ENCODE results near the gene LEFTY2. TPM values are rescaled to one million over a fixed set of nuclear protein-coding genes. Genes with fewer than 3 reads are reported as not detected.
"Not testable (repeated sequence)": the region's sequence is repeated elsewhere in the genome, so short reads cannot be mapped to it uniquely, and the experiment has no call there.

Gene LEFTY2
- total RNA-seq, 2 donors from 2014 or later = 7.9 TPM; not detected in 1

DNA sequence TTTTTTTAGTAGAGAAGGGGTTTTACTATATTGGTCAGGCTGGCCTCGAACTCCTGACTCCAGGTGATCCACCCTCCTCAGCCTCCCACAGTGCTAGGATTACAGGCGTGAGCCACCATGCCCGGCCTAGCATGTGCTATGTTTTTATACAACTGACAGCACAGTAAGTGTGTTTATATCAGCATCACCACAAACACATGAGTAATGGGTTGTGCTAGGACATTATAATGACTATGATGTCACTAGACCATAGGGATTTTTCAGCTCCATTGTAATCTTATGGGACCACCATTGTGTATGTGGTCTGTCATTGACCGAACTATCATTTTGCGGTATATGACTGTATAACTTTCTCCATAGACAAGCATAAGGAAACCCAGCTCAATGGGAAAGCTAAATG, 6.3 kb downstream of the LEFTY2 start:
- Histone ChIP-seq H3K36me3 (no peaks in the 10 kb centered on the region), H3K27me3 (replicated peaks; ENCODE audit: insufficient read depth) (no peaks in the 10 kb centered on the region), H3K4me3 (no peak overlapping the region), H3K27ac (no peak overlapping the region), H3K9me3 (no peaks in the 10 kb centered on the region), H3K4me1 (replicated peaks) (no peaks in the 10 kb centered on the region)
- 97% methylated on average over 5 of the region's 5 CpGs for WGBS
- intact Hi-C loops (cut with DNase I) = no loop called here
- no peak for DNase-seq (ENCODE audit: low spot score)
- TF ChIP-seq, protein P1, sequence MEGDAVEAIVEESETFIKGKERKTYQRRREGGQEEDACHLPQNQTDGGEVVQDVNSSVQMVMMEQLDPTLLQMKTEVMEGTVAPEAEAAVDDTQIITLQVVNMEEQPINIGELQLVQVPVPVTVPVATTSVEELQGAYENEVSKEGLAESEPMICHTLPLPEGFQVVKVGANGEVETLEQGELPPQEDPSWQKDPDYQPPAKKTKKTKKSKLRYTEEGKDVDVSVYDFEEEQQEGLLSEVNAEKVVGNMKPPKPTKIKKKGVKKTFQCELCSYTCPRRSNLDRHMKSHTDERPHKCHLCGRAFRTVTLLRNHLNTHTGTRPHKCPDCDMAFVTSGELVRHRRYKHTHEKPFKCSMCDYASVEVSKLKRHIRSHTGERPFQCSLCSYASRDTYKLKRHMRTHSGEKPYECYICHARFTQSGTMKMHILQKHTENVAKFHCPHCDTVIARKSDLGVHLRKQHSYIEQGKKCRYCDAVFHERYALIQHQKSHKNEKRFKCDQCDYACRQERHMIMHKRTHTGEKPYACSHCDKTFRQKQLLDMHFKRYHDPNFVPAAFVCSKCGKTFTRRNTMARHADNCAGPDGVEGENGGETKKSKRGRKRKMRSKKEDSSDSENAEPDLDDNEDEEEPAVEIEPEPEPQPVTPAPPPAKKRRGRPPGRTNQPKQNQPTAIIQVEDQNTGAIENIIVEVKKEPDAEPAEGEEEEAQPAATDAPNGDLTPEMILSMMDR (IDR thresholded peaks at IDR 0.05) = no peak
- TF ChIP-seq POLR2AphosphoS5 (IDR thresholded peaks at IDR 0.05) = no peak
- no peak for TF ChIP-seq POLR2A (IDR thresholded peaks at IDR 0.05)

- intact Hi-C loops (cut with DNase I) = no loop called here
- no peak for DNase-seq (ENCODE audit: low spot score)
- H3K27ac ChIP-seq = no peak overlapping the region
- H3K36me3 ChIP-seq = no peaks in the 10 kb centered on the region
- no peaks in the 10 kb centered on the region for H3K9me3 ChIP-seq
- no peaks in the 10 kb centered on the region for H3K4me1 ChIP-seq (replicated peaks)
- 88% methylated on average over 2 of the region's 2 CpGs for whole genome bisulfite sequencing
- TF ChIP-seq, protein P1 (IDR thresholded peaks at IDR 0.05) = no peak
- no peak for TF ChIP-seq POLR2AphosphoS5 (IDR thresholded peaks at IDR 0.05)
- TF ChIP-seq POLR2A (IDR thresholded peaks at IDR 0.05) = no peak
- no peaks in the 10 kb centered on the region for H3K27me3 ChIP-seq (replicated peaks; ENCODE audit: insufficient read depth)
- H3K4me3 ChIP-seq = no peak overlapping the region
Measured at GRCh38 chr1:225933072-225933471, 7.9 kb downstream of the LEFTY2 start.

GRCh38 chr1:225931270-225932136, 9.5 kb downstream of the LEFTY2 start:
- Histone ChIP-seq H3K9me3 (no peaks in the 10 kb centered on the region), H3K27ac (no peak overlapping the region), H3K27me3 (replicated peaks; ENCODE audit: insufficient read depth) (no peaks in the 10 kb centered on the region), H3K4me1 (replicated peaks) (no peaks in the 10 kb centered on the region), H3K36me3 (no peaks in the 10 kb centered on the region), H3K4me3 (no peak overlapping the region)
- DNase-seq (ENCODE audit: low spot score) = no peak
- intact Hi-C loops (cut with DNase I) = no loop called here
- 89% methylated on average over 5 of the region's 5 CpGs for WGBS
- TF ChIP-seq POLR2AphosphoS5 (IDR thresholded peaks at IDR 0.05) = no peak
- TF ChIP-seq, protein P1 (IDR thresholded peaks at IDR 0.05) = no peak
- TF ChIP-seq POLR2A (IDR thresholded peaks at IDR 0.05) = no peak

GRCh38 chr1:225930566-225930965, 10.5 kb downstream of the LEFTY2 start:
- intact Hi-C loops (cut with DNase I) = no loop called here
- Histone ChIP-seq H3K4me3 (no peak overlapping the region), H3K4me1 (replicated peaks) (no peaks in the 10 kb centered on the region), H3K27ac (no peak overlapping the region), H3K27me3 (replicated peaks; ENCODE audit: insufficient read depth) (no peaks in the 10 kb centered on the region), H3K9me3 (no peaks in the 10 kb centered on the region), H3K36me3 (no peaks in the 10 kb centered on the region)
- WGBS = 94% methylated on average over 2 of the region's 2 CpGs
- TF ChIP-seq POLR2A (IDR thresholded peaks at IDR 0.05) (no peak), POLR2AphosphoS5 (IDR thresholded peaks at IDR 0.05) (no peak)
- TF ChIP-seq, protein P1 (IDR thresholded peaks at IDR 0.05) = no peak
- no peak for DNase-seq (ENCODE audit: low spot score)

DNA sequence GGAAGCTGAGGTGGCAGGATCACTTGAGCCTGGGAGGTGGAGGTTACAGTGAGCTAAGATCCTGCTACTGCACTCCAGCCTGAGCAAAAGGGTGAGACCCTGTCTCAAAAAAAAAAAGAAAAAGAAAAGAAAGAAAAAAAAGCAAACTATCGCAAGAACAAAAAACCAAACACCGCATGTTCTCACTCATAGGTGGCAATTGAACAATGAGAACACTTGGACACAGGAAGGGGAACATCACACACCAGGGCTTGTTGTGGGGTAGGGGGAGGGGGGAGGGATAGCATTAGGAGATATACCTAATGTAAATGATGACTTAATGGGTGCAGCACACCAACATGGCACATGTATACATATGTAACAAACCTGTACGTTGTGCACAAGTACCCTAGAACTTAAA, 11.6 kb downstream of the LEFTY2 start:
- H3K4me1 ChIP-seq (replicated peaks); H3K36me3 ChIP-seq; H3K27me3 ChIP-seq (replicated peaks; ENCODE audit: insufficient read depth); H3K27ac ChIP-seq; DNase-seq (ENCODE audit: low spot score); H3K9me3 ChIP-seq; intact Hi-C loops (cut with DNase I); H3K4me3 ChIP-seq: not testable (repeated sequence)
- WGBS = 96% methylated on average over 3 of the region's 3 CpGs

All from prostate gland (tissue), 2 donors.